Endothelial cell of umbilical vein (primary cell): ENCODE results near the gene GJB2. TPM values are rescaled to one million over a fixed set of nuclear protein-coding genes. Genes with fewer than 3 reads are reported as not detected.

Experiments
- BruUV-seq: library from RNA; stranded (reverse); fragments of 400-500 nt; replicated peaks from 2 replicates; lab custom pipeline; 2021; lab: Mats Ljungman, UMichigan
- CTCF ChIA-PET: fragments of 300-600, 350-600 bp; sonication (Branson Sonifier 250); formaldehyde crosslinking; loops from one replicate; lab custom pipeline; 2021; ENCODE audit warnings: antibody characterized with exemption, inconsistent platforms; lab: Charles Lee
- POLR2A ChIA-PET: fragments of 300-600, 350-600 bp; sonication (Branson Sonifier 250); formaldehyde crosslinking; loops from one replicate; lab custom pipeline; 2021; ENCODE audit warnings: antibody characterized with exemption, inconsistent platforms; lab: Charles Lee
- DNase-seq: peaks from one replicate; pipeline ENCODE4 v3.0.0-alpha.2; 2011; ENCODE audit warnings: low read depth, low spot score
- FAIRE-seq: peaks from 2 replicates; lab custom pipeline; 2011; peaks lifted over from hg19 to GRCh38; lab: Jason Lieb, UNC
- H2AFZ ChIP-seq: 2 replicates; pipeline ENCODE4 v1.6.0; 2012; ENCODE audit warnings: low read depth, low read length, control low read depth, inconsistent platforms
- H3K27ac ChIP-seq: 2 replicates; pipeline ENCODE4 v1.5.1; 2011; ENCODE audit warnings: low read depth, mild to moderate bottlenecking, control low read depth, low read length, moderate library complexity; ENCODE audit not compliant: insufficient read depth
- H3K27me3 ChIP-seq, 2 experiments: 2 replicates each; pipeline versions ENCODE4 v1.6.0 to v1.6.1; 2011; ENCODE audit warnings: low read length in 2 of 2, mixed read lengths in 1 of 2; ENCODE audit not compliant: control insufficient read depth in 2 of 2, insufficient read depth in 2 of 2
- H3K36me3 ChIP-seq, 2 experiments: 2 replicates in 1 of 2; 3 replicates in 1 of 2; pipeline ENCODE4 v1.5.1; 2011; ENCODE audit warnings: low read length in 2 of 2, mild to moderate bottlenecking in 1 of 2, moderate library complexity in 1 of 2; ENCODE audit not compliant: control insufficient read depth in 2 of 2, insufficient read depth in 2 of 2; ENCODE audit errors: extremely low read depth in 1 of 2
- H3K4me1 ChIP-seq: 3 replicates; pipeline ENCODE4 v1.5.1; 2011; ENCODE audit warnings: mild to moderate bottlenecking, low read length; ENCODE audit not compliant: control insufficient read depth, insufficient read depth; ENCODE audit errors: extremely low read depth
- H3K4me2 ChIP-seq: 2 replicates; pipeline ENCODE4 v1.6.1; 2011; ENCODE audit warnings: low read length, control low read depth, mixed read lengths; ENCODE audit not compliant: insufficient read depth
- H3K4me3 ChIP-seq, 3 experiments: fragments of 200-600 bp in 1 of 3; sonication (generic), shearing (Covaris generic) in 1 of 3; replicated peaks in 1 of 3; 2 replicates each; pipeline ENCODE4 v1.5.1; 2011 to 2016; ENCODE audit warnings: control low read depth in 3 of 3, low read length in 3 of 3, mild to moderate bottlenecking in 2 of 3, inconsistent platforms in 1 of 3, low read depth in 1 of 3, moderate library complexity in 1 of 3; ENCODE audit not compliant: insufficient read depth in 1 of 3
- H3K79me2 ChIP-seq: 2 replicates; pipeline ENCODE4 v1.6.0; 2012; ENCODE audit warnings: low read length, inconsistent platforms; ENCODE audit not compliant: control insufficient read depth, insufficient read depth
- H3K9ac ChIP-seq: replicated peaks from 2 replicates; pipeline ENCODE3; 2011; ENCODE audit warnings: low read length, control low read depth; ENCODE audit not compliant: insufficient read depth; ENCODE audit errors: extremely low read depth
- H3K9me1 ChIP-seq: replicated peaks from 3 replicates; pipeline ENCODE4 v1.6.0; 2011; ENCODE audit warnings: mild to moderate bottlenecking, low read length; ENCODE audit not compliant: control insufficient read depth, insufficient read depth; ENCODE audit errors: extremely low read depth
- H3K9me3 ChIP-seq: replicated peaks from 2 replicates; pipeline ENCODE4 v1.5.1; 2012; ENCODE audit warnings: low read length, inconsistent platforms; ENCODE audit not compliant: control insufficient read depth, insufficient read depth
- H4K20me1 ChIP-seq: replicated peaks from 2 replicates; pipeline ENCODE3; 2011; ENCODE audit warnings: mild to moderate bottlenecking, low read length; ENCODE audit not compliant: control insufficient read depth, insufficient read depth; ENCODE audit errors: extremely low read depth
- CTCF ChIP-seq, 2 donors: IDR thresholded peaks; 1 replicate in 1 of 2; 2 replicates in 1 of 2; pipeline ENCODE4 v1.5.1; 2011; ENCODE audit warnings: low read length in 2 of 2, mild to moderate bottlenecking in 2 of 2, moderate library complexity in 2 of 2, control low read depth in 1 of 2, inconsistent platforms in 1 of 2, low read depth in 1 of 2; ENCODE audit not compliant: insufficient read depth in 1 of 2; ENCODE audit errors: extremely low read depth in 1 of 2
- EZH2 ChIP-seq: IDR thresholded peaks from 2 replicates; pipeline ENCODE4 v1.6.1; 2012; ENCODE audit warnings: borderline replicate concordance, low read depth, mild to moderate bottlenecking, moderate library complexity, low read length, inconsistent platforms; ENCODE audit not compliant: severe bottlenecking
- FOS ChIP-seq: IDR thresholded peaks from 2 replicates; pipeline ENCODE4 v1.6.1; 2011; ENCODE audit warnings: mild to moderate bottlenecking, low read length, moderate library complexity, borderline replicate concordance; ENCODE audit not compliant: insufficient read depth
- GATA2 ChIP-seq: IDR thresholded peaks from 2 replicates; pipeline ENCODE4 v1.7.0; 2011; ENCODE audit warnings: low read depth, mild to moderate bottlenecking, moderate library complexity, mixed read lengths, low read length; ENCODE audit not compliant: insufficient read length, insufficient read depth
- JUN ChIP-seq: IDR thresholded peaks from 2 replicates; pipeline ENCODE4 v1.6.1; 2011; ENCODE audit warnings: borderline replicate concordance, low read depth; ENCODE audit not compliant: insufficient read length, insufficient read depth
- MAX ChIP-seq: IDR thresholded peaks from 2 replicates; pipeline ENCODE4 v1.6.1; 2011; ENCODE audit not compliant: insufficient read depth, insufficient read length
- MYC ChIP-seq: IDR thresholded peaks from one replicate; pipeline ENCODE4 v1.6.1; 2011; ENCODE audit warnings: mild to moderate bottlenecking, low read depth, low read length
- POLR2A ChIP-seq: IDR thresholded peaks from 2 replicates; pipeline ENCODE4 v1.6.1; 2012; ENCODE audit warnings: low read depth, mild to moderate bottlenecking, control low read depth, low read length
- POLR2AphosphoS5 ChIP-seq: IDR thresholded peaks from 2 replicates; pipeline ENCODE4 v1.6.1; 2012; ENCODE audit warnings: low read depth, mild to moderate bottlenecking, control low read depth, low read length, moderate library complexity; ENCODE audit not compliant: insufficient read depth
- dilution Hi-C: fragments of 300-500 bp; cut with MboI; formaldehyde crosslinking; loops from one replicate; pipeline ENCODE4 v1.15.0; 2019; ENCODE audit warnings: low sequenced_read_pairs; ENCODE audit not compliant: extremely low pct_ligation_motif_present
- intact Hi-C: fragments of 100-400 bp; cut with micrococcal nuclease; formaldehyde crosslinking; loops from one replicate; pipeline ENCODE4 v1.10.0; 2022
- polyA plus RNA-seq, 4 experiments: library from polyadenylated mRNA; depleted of rRNA in 3 of 4; stranded (reverse) in 3 of 4; unstranded in 1 of 4; fragments of >200 nt; gene quantifications; 2 replicates each; pipeline versions ENCODE4 v1.2.1 to v1.2.3, GENCODE V29; 2011 to 2012; ENCODE audit warnings: missing spikeins in 1 of 4
- total RNA-seq: library from RNA; stranded (reverse); gene quantifications from 2 replicates; pipeline ENCODE4 v1.2.3, GENCODE V29; 2021

Gene GJB2
- total and polyA plus RNA-seq, 2 donors (not counting 3 experiments of a cell fraction or from before 2014, with no cell fraction given): not detected

DNA sequence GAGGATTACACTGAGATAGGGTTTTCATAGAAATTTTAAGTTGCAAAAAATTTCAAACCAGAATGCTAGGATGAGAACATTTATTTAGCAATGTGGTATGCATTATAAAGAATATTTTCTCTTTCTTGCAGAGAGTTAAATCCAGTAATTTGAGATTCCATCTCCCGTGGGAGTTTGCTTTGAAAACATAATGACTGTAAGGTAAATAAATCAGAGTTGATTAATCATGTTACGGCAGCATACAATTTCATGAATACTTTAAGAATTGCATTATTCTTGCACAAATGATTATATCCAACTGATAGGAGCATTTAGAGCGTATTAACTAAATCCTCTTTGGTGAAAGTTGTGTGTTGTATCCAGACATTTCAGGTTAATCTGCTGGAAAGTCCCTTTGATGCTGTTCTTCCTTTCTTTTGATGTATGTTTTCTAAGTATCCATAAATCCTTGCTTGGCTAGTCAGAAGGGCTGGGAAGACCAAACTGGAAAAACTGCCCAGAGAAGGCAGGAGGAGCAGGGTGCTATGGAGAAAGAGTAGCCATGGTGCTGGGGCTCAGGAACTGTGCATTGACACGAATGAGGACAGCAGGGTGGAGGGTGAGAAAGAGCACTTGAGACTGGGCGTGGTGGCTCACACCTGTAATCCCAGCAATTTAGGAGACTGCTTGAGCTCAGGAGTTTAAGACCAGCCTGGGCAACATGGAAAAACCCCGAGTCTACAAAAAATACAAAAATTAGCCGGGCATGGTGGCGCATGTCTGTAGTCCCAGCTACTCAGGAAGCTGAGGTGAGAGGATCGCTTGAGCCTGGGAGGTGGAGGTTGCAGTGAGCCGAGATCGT, 27.1 kb downstream of the GJB2 start:
- TF ChIP-seq MYC (no peak), JUN (no peak), FOS (no peak), POLR2A (no peak), GATA2 (no peak), MAX (no peak), CTCF (IDR thresholded peaks at IDR 0.05; ENCODE audit: extremely low read depth in 1 of 2, insufficient read depth in 1 of 2, low read depth in 1 of 2, low read length in 2 of 2) (no peak), POLR2AphosphoS5 (no peak), EZH2 (no peak)
- Histone ChIP-seq H3K9ac (no peak overlapping the region), H3K4me2 (no peak overlapping the region), H3K4me3 (no peak overlapping the region), H3K9me3 (no peaks in the 10 kb centered on the region), H3K27me3 (peaks cover 28 to 36% of the 10 kb centered on the region in 2 experiments), H2AFZ (no peak overlapping the region), H3K9me1 (no peaks in the 10 kb centered on the region), H3K4me1 (no peaks in the 10 kb centered on the region), H4K20me1 (no peaks in the 10 kb centered on the region), H3K27ac (no peak overlapping the region), H3K36me3 (no peaks in the 10 kb centered on the region), H3K79me2 (no peaks in the 10 kb centered on the region)
- POLR2A ChIA-PET: no interaction called here
- no peak for FAIRE-seq
- CTCF ChIA-PET: interaction anchor here (1.4 to 1.7 kb wide), 2 partner anchors 180 to 238 kb away, joined by 6 to 12 read pairs; no protein-coding TSS in a partner anchor
- BruUV-seq: no TSS peak
- dilution Hi-C loops (no loop called here), intact Hi-C loops (no loop called here)
- no peak for DNase-seq
